Measurements from ENCODE around the gene BCL2. TPM values are rescaled to one million over a fixed set of nuclear protein-coding genes. Genes with fewer than 3 reads are reported as not detected.

BCL2 gene
- total RNA-seq, 2 experiments from 2014 or later: 1.4 to 2.5 TPM

GRCh38 chr18:63206433-63207142 is 113.0 kb downstream of the BCL2 start:
- no peaks in the 10 kb centered on the region for H3K79me2 ChIP-seq (ENCODE audit: insufficient read depth, low read depth, low read length)
- intact Hi-C loops (cut with micrococcal nuclease; ENCODE audit: unreplicated experiment): loop anchor here (5.0 kb wide), 2 partner anchors 49 to 111 kb away; partner anchors contain the start of gene BCL2

GRCh38 chr18:63205791-63206252 is 113.7 kb downstream of the BCL2 start:
- H3K36me3 ChIP-seq (ENCODE audit: insufficient read depth, low read length): no peaks in the 10 kb centered on the region
- H3K79me2 ChIP-seq (ENCODE audit: insufficient read depth, low read depth, low read length): no peaks in the 10 kb centered on the region
- H3K27ac ChIP-seq (ENCODE audit: low read depth, low read length, poor library complexity, severe bottlenecking): no peak overlapping the region
- ChIA-PET CTCF (ENCODE audit: unreplicated experiment) (no interaction called here), POLR2A (no interaction called here)
- H2AFZ ChIP-seq (ENCODE audit: low read length): peak overlapping the region; percentile 95; the same call in 1 of the 2 replicates
- intact Hi-C loops (cut with micrococcal nuclease; ENCODE audit: unreplicated experiment): loop anchor here (5.0 kb wide), 2 partner anchors 49 to 111 kb away; partner anchors contain the start of gene BCL2
- no peaks in the 10 kb centered on the region for H3K9me2 ChIP-seq (ENCODE audit: insufficient read depth, low read length)
- H3K4me2 ChIP-seq (ENCODE audit: low read length): peak overlapping the region; percentile 23; the same call in 1 of the 2 replicates
- H3K9me3 ChIP-seq (ENCODE audit: low read length): no peaks in the 10 kb centered on the region
- no peaks in the 10 kb centered on the region for H4K20me1 ChIP-seq (ENCODE audit: insufficient read depth, low read length)
- H3K4me1 ChIP-seq (ENCODE audit: insufficient read depth, low read length, poor library complexity, severe bottlenecking): peaks cover 39% of the 10 kb centered on the region
- no peak for TF ChIP-seq CTCF (conservative IDR thresholded peaks at IDR 0.05; ENCODE audit: low read length)
- no peak for TF ChIP-seq EZH2phosphoT487 (IDR thresholded peaks at IDR 0.05; ENCODE audit: borderline replicate concordance, low read depth, low read length)
- BruUV-seq (replicated peaks): no TSS peak
- no peak overlapping the region for H3K4me3 ChIP-seq (ENCODE audit: low read depth, low read length, poor library complexity, severe bottlenecking)
- DNase-seq (ENCODE audit: low spot score): no peak

More at GRCh38 chr18:63206433-63207142, 113.0 kb downstream of the BCL2 start:
- Histone ChIP-seq H2AFZ (ENCODE audit: low read length) (peak overlapping the region; percentile 95), H3K4me2 (ENCODE audit: low read length) (peak overlapping the region; percentile 56), H3K36me3 (ENCODE audit: insufficient read depth, low read length) (no peaks in the 10 kb centered on the region), H3K9me3 (ENCODE audit: low read length) (no peaks in the 10 kb centered on the region), H3K4me1 (ENCODE audit: insufficient read depth, low read length, poor library complexity, severe bottlenecking) (peaks cover 39% of the 10 kb centered on the region), H4K20me1 (ENCODE audit: insufficient read depth, low read length) (no peaks in the 10 kb centered on the region), H3K4me3 (ENCODE audit: low read depth, low read length, poor library complexity, severe bottlenecking) (peak overlapping the region; percentile 45), H3K9me2 (ENCODE audit: insufficient read depth, low read length) (no peaks in the 10 kb centered on the region), H3K27ac (ENCODE audit: low read depth, low read length, poor library complexity, severe bottlenecking) (no peak overlapping the region)
- BruUV-seq (replicated peaks): no TSS peak
- CTCF ChIA-PET (ENCODE audit: unreplicated experiment): no interaction called here
- TF ChIP-seq CTCF (conservative IDR thresholded peaks at IDR 0.05; ENCODE audit: low read length) (no peak), EZH2phosphoT487 (IDR thresholded peaks at IDR 0.05; ENCODE audit: borderline replicate concordance, low read depth, low read length) (no peak)
- POLR2A ChIA-PET: interaction anchor here (0.8 kb wide), 1 partner anchor 576 kb away, joined by 3 read pairs; no protein-coding TSS in a partner anchor
- peak; percentile 7 for DNase-seq (ENCODE audit: low spot score)

GRCh38 chr18:63203497-63203896 is 116.1 kb downstream of the BCL2 start:
- Histone ChIP-seq H3K4me1 (ENCODE audit: insufficient read depth, low read length, poor library complexity, severe bottlenecking) (peaks cover 38% of the 10 kb centered on the region), H3K4me3 (ENCODE audit: low read depth, low read length, poor library complexity, severe bottlenecking) (no peak overlapping the region), H2AFZ (ENCODE audit: low read length) (no peak overlapping the region), H3K36me3 (ENCODE audit: insufficient read depth, low read length) (no peaks in the 10 kb centered on the region), H4K20me1 (ENCODE audit: insufficient read depth, low read length) (no peaks in the 10 kb centered on the region), H3K79me2 (ENCODE audit: insufficient read depth, low read depth, low read length) (no peaks in the 10 kb centered on the region), H3K4me2 (ENCODE audit: low read length) (no peak overlapping the region), H3K9me2 (ENCODE audit: insufficient read depth, low read length) (no peaks in the 10 kb centered on the region), H3K9me3 (ENCODE audit: low read length) (no peaks in the 10 kb centered on the region), H3K27ac (ENCODE audit: low read depth, low read length, poor library complexity, severe bottlenecking) (no peak overlapping the region)
- TF ChIP-seq CTCF (conservative IDR thresholded peaks at IDR 0.05; ENCODE audit: low read length): no peak
- no peak for TF ChIP-seq EZH2phosphoT487 (IDR thresholded peaks at IDR 0.05; ENCODE audit: borderline replicate concordance, low read depth, low read length)
- DNase-seq (ENCODE audit: low spot score): no peak
- intact Hi-C loops (cut with micrococcal nuclease; ENCODE audit: unreplicated experiment): no loop called here
- BruUV-seq (replicated peaks): no TSS peak
- ChIA-PET CTCF (ENCODE audit: unreplicated experiment) (no interaction called here), POLR2A (no interaction called here)
